Measurements from ENCODE around the gene CCDC110.

GRCh38 chr4:185457136-185457535 is 14.4 kb downstream of the CCDC110 start:
- TF ChIP-seq YY1 (IDR thresholded peaks at IDR 0.05; ENCODE audit: low read depth) (no peak), RFX5 (IDR thresholded peaks at IDR 0.05; ENCODE audit: low read length) (no peak), REST (IDR thresholded peaks at IDR 0.05; ENCODE audit: low read depth, low read length) (no peak), TAF1 (IDR thresholded peaks at IDR 0.05; ENCODE audit: borderline replicate concordance, low read depth, low read length) (no peak), RCOR1 (IDR thresholded peaks at IDR 0.05; ENCODE audit: low read length) (no peak), EZH2phosphoT487 (IDR thresholded peaks at IDR 0.05; ENCODE audit: borderline replicate concordance, low read depth) (no peak), FOXJ3 (CRISPR knock-in tag; IDR thresholded peaks at IDR 0.05) (no peak), POLR2AphosphoS5 (IDR thresholded peaks at IDR 0.05; ENCODE audit: low read depth, low read length) (no peak), RAD21 (IDR thresholded peaks at IDR 0.05; ENCODE audit: low read length) (no peak), JUND (IDR thresholded peaks at IDR 0.05) (no peak), TEAD4 (IDR thresholded peaks at IDR 0.05; ENCODE audit: borderline replicate concordance, insufficient read depth) (no peak), ZBTB33 (IDR thresholded peaks at IDR 0.05; ENCODE audit: borderline replicate concordance, low read depth) (no peak)
- TF ChIP-seq, protein P1, sequence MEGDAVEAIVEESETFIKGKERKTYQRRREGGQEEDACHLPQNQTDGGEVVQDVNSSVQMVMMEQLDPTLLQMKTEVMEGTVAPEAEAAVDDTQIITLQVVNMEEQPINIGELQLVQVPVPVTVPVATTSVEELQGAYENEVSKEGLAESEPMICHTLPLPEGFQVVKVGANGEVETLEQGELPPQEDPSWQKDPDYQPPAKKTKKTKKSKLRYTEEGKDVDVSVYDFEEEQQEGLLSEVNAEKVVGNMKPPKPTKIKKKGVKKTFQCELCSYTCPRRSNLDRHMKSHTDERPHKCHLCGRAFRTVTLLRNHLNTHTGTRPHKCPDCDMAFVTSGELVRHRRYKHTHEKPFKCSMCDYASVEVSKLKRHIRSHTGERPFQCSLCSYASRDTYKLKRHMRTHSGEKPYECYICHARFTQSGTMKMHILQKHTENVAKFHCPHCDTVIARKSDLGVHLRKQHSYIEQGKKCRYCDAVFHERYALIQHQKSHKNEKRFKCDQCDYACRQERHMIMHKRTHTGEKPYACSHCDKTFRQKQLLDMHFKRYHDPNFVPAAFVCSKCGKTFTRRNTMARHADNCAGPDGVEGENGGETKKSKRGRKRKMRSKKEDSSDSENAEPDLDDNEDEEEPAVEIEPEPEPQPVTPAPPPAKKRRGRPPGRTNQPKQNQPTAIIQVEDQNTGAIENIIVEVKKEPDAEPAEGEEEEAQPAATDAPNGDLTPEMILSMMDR (IDR thresholded peaks at IDR 0.05), result no peak
- TF ChIP-seq, protein P2, sequence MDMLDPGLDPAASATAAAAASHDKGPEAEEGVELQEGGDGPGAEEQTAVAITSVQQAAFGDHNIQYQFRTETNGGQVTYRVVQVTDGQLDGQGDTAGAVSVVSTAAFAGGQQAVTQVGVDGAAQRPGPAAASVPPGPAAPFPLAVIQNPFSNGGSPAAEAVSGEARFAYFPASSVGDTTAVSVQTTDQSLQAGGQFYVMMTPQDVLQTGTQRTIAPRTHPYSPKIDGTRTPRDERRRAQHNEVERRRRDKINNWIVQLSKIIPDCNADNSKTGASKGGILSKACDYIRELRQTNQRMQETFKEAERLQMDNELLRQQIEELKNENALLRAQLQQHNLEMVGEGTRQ (IDR thresholded peaks at IDR 0.05; ENCODE audit: borderline replicate concordance, low read depth, low read length), result no peak
